ENCODE data around the gene EEF1AKMT1.

DNA sequence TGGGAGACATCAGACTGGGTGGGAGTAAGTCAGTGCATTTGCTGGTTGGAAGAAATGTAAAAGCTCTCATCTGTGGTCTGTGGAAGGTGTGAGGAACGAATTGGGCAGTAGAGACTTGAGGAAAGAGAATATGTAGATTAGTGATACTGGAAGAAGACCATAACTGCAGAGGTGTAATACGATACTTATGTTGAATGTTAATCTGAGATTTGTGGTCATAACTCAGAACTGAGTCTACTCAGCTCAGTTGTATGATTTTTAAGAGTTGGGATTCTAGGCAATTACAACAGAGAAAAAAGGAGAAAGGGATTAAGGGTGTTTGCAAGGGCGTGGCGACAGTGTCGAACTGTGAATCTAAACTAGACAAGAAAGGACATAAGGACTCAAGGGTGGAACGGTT, 73.5 kb downstream of the EEF1AKMT1 start:
- TF ChIP-seq, protein P1, sequence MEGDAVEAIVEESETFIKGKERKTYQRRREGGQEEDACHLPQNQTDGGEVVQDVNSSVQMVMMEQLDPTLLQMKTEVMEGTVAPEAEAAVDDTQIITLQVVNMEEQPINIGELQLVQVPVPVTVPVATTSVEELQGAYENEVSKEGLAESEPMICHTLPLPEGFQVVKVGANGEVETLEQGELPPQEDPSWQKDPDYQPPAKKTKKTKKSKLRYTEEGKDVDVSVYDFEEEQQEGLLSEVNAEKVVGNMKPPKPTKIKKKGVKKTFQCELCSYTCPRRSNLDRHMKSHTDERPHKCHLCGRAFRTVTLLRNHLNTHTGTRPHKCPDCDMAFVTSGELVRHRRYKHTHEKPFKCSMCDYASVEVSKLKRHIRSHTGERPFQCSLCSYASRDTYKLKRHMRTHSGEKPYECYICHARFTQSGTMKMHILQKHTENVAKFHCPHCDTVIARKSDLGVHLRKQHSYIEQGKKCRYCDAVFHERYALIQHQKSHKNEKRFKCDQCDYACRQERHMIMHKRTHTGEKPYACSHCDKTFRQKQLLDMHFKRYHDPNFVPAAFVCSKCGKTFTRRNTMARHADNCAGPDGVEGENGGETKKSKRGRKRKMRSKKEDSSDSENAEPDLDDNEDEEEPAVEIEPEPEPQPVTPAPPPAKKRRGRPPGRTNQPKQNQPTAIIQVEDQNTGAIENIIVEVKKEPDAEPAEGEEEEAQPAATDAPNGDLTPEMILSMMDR (IDR thresholded peaks at IDR 0.05) = no peak
- no peak for TF ChIP-seq EZH2phosphoT487 (IDR thresholded peaks at IDR 0.05)
- no peak for TF ChIP-seq EZH2 (IDR thresholded peaks at IDR 0.05)
